ENCODE results near the gene CDA. TPM values are rescaled to one million over a fixed set of nuclear protein-coding genes. Genes with fewer than 3 reads are reported as not detected.
A peak's percentile ranks its signal among the peaks of the same experiment; 100 is the strongest.
"Not testable (repeated sequence)": the region's sequence is repeated elsewhere in the genome, so short reads cannot be mapped to it uniquely, and the experiment has no call there.

Gene CDA
- total RNA-seq, 2 donors from 2014 or later = not detected

GRCh38 chr1:20596106-20596505 is 7.2 kb downstream of the CDA start:
- Mint-ChIP-seq H3K9me3 (no peaks in the 10 kb centered on the region), H3K36me3 (no peaks in the 10 kb centered on the region), H3K27ac (no peak overlapping the region), H3K4me1 (ENCODE audit: low read depth in 2 of 2) (no peaks in the 10 kb centered on the region), H3K27me3 (peaks cover 23 to 26% of the 10 kb centered on the region in 2 donors), H3K4me3 (no peak overlapping the region)
- no peak for ATAC-seq
- no peak for DNase-seq (ENCODE audit: low spot score)

DNA sequence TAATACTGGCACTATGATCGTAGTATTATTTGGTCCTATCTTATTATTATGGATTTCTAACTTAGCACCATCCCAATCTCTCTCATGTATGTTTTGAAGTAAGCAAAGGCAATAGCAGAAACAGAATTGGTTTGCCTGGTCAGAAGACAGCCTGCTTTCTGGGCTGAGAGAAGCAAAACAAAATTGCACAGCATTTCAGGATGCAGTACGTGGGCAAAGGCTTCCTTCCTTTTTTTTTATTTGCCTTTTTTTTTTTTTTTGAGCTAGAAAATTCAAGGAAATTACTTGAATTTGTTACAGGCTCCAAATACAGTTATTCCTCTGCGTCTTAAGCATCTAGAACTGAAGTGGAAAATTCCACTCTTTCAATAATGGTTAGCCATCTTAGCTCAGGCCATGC is 8.8 kb downstream of the CDA start:
- no peak overlapping the region for H3K4me3 Mint-ChIP-seq
- DNase-seq (ENCODE audit: low spot score) = no peak
- peaks cover 11 to 16% of the 10 kb centered on the region in 2 donors for H3K27me3 Mint-ChIP-seq
- no peaks in the 10 kb centered on the region for H3K9me3 Mint-ChIP-seq
- no peaks in the 10 kb centered on the region for H3K4me1 Mint-ChIP-seq (ENCODE audit: low read depth in 2 of 2)
- no peaks in the 10 kb centered on the region for H3K36me3 Mint-ChIP-seq
- H3K27ac Mint-ChIP-seq = no peak overlapping the region
- no peak for ATAC-seq

GRCh38 chr1:20600156-20600555 is 11.3 kb downstream of the CDA start:
- Mint-ChIP-seq H3K4me3 (no peak overlapping the region), H3K9me3 (no peaks in the 10 kb centered on the region), H3K36me3 (no peaks in the 10 kb centered on the region)

DNA sequence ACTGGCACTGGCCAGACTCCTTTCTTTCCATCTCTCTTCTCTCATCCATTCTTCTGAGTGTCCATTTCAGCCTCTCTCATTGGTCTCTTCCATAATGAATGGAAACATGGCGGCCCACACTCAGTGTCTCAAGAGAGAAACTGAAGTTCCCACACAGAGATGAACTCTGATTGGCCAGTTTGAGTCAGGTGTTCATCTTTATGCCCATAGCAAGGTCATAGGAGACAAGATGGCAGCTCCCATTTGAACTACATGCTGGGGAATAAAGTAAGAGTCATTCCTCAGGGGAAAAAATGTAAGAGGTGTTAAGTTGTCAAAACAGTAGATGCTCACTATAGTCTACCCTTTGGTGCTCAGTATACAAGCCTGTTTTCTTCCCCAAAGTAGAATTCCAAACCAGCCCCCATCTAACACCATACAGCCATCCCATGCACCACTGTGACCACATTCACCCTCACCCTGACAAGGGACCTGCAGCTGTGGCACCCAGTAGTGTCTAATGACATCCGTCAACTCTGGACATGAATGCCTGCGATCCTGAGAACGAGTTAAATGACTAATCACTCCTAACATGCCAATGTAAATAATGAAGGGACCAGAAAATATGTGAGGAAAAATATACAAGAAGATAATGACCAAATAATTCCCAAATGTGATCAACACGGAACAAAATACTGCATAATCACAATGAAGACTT is 12.4 kb downstream of the CDA start:
- H3K36me3 Mint-ChIP-seq = no peaks in the 10 kb centered on the region
- no peak overlapping the region for H3K4me3 Mint-ChIP-seq
- no peaks in the 10 kb centered on the region for H3K9me3 Mint-ChIP-seq
- no peak for ATAC-seq
- H3K27me3 Mint-ChIP-seq = peaks cover 0 to 3% of the 10 kb centered on the region in 2 donors
- no peak overlapping the region for H3K27ac Mint-ChIP-seq
- no peaks in the 10 kb centered on the region for H3K4me1 Mint-ChIP-seq (ENCODE audit: low read depth in 2 of 2)
- no peak for DNase-seq (ENCODE audit: low spot score)

More at GRCh38 chr1:20600156-20600555, 11.3 kb downstream of the CDA start:
- Mint-ChIP-seq H3K27ac (no peak overlapping the region), H3K27me3 (peaks cover 0 to 9% of the 10 kb centered on the region in 2 donors), H3K4me1 (ENCODE audit: low read depth in 2 of 2) (no peaks in the 10 kb centered on the region)
- ATAC-seq (no peak), DNase-seq (ENCODE audit: low spot score) (no peak)

DNA sequence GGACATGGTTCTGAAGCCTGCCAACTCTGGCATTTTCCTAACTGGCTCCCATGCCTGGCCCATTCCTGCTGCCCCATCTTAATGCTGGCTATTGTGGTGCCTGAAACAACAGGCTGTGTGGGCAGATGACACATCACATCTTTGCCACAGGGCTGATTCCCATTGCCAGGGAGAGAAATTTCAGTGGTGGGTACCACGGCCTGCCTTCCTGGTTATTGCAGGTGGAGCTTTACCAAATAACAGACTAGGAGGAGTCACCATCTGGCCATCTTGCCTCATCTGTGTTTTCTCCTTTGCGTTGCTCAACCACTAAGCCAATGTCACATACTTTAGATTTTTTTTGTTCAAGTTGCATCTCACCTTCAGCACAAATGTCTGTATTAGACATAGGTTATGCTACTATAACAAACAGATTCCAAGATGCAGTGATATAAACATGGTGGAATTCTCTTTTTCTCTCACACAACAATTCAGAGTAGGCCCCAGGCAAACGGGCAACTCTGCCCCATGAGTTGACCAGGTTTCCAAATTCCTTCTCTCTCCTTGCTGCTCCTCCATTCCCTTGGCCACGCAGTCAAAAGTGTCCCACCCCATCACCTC is 14.1 kb downstream of the CDA start:
- H3K27ac Mint-ChIP-seq = no peak overlapping the region
- no peaks in the 10 kb centered on the region for H3K36me3 Mint-ChIP-seq
- H3K27me3 Mint-ChIP-seq = peaks cover 0 to 3% of the 10 kb centered on the region in 2 donors
- DNase-seq (ENCODE audit: low spot score) (no peak), ATAC-seq (no peak)
- no peaks in the 10 kb centered on the region for H3K9me3 Mint-ChIP-seq
- H3K4me3 Mint-ChIP-seq = no peak overlapping the region
- no peaks in the 10 kb centered on the region for H3K4me1 Mint-ChIP-seq (ENCODE audit: low read depth in 2 of 2)

DNA sequence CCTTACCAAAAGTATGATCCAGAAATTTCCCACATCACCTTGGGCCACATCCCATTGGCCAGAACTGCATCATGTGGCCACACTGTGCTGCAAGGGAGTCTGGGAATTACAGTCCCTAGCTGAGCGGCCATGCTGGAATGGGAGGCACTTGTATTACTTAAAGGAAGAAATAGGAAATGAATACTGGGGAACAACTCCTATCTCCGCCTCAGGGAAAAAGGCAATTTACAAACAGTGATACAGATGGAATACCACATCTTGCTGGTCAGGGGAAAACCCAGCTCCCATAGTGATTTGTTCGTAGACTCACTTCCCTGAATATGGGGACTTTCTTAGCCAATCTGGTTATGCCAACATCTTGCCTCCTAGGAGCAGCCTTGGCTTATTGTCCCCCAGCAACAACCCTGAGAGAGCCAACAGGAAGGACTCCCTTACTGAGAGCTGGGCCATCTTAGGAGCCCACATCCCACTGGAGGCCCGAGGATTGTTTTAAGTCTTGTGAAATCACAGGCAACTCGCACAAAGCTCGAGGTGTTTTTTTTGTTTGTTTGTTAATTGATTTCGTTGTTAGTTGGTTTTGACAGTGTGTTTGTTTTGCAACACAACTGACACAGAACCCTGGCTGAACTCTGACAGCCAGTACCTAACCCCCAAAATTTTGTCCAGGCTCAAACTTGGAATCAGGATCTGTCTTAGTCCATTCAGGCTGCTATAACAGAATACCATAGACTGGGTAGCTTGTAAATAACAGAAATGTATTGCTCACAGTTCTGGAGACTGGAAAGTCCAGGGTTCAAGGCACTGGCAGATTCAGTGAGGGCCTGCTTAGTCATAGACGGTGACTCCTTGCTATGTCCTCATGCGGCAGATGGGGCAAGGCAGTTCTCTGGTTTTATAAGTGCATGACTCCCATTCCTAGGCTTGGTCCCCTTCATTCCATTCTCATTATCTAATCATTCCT is 14.9 kb downstream of the CDA start:
- Mint-ChIP-seq H3K9me3 (no peaks in the 10 kb centered on the region), H3K4me3 (no peak overlapping the region), H3K4me1 (ENCODE audit: low read depth in 2 of 2) (no peaks in the 10 kb centered on the region), H3K27me3 (peaks cover 0 to 3% of the 10 kb centered on the region in 2 donors), H3K36me3 (no peaks in the 10 kb centered on the region), H3K27ac (no peak overlapping the region)
- no peak for ATAC-seq
- DNase-seq (ENCODE audit: low spot score) = no peak

DNA sequence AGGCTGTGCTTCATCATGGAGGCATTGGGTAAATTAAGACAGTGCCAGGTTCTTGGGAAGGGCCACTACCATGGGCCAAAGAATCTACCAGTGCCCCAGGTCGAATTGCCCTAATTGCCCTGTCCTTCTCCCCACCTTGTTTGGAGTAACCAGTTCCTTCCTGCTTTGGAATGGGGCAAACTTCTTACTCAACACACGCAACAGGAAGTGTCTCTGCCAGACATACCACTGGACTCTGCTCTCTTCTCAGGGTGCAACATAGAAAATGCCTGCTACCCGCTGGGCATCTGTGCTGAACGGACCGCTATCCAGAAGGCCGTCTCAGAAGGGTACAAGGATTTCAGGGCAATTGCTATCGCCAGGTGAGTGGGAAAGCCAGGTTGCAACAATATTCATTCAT is 15.8 kb downstream of the CDA start:
- Mint-ChIP-seq H3K27me3 (peaks cover 0 to 3% of the 10 kb centered on the region in 2 donors), H3K4me3 (no peak overlapping the region), H3K4me1 (ENCODE audit: low read depth in 2 of 2) (no peaks in the 10 kb centered on the region), H3K9me3 (no peaks in the 10 kb centered on the region), H3K36me3 (no peaks in the 10 kb centered on the region), H3K27ac (no peak overlapping the region)
- DNase-seq (ENCODE audit: low spot score) (no peak), ATAC-seq (no peak)

DNA sequence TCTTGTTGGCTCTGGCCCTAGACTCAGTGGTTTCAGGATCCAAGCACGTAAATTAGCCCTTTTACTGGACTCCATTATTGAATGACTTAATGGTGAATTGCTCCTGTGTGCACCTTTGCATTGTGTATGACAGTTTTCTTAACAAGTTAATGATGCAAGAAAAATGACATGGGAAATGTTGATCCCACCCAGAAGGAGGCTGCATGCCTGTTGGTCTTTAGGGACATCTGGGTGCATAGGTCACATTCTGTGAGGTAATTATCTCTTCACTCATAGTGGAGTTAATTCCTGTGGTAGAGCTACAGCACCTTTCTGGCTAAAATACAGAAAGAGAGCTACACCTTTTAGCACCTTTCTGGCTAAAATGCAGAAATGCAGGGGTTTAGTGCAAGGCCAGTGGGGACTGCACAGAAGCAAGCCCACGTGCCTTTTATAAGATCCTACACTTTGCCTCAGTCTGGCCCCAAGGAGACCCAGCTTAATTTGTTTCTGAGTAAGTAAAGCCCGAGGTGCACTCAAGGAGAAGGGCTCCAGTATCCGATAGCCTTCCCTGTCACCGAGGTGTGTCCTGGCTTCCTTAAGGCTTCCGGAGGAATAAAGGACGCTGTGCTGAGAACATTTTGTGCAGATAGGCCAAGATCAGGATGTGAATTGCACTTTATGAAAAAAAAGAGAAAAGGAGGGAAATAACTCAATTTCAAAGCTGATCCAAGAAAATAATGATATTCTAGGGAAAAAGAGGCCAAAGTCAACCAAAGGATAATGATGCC is 18.1 kb downstream of the CDA start:
- not testable (repeated sequence) for ATAC-seq; DNase-seq (ENCODE audit: low spot score); H3K4me1 Mint-ChIP-seq (ENCODE audit: low read depth in 2 of 2); H3K4me3 Mint-ChIP-seq; H3K27ac Mint-ChIP-seq; H3K27me3 Mint-ChIP-seq; H3K36me3 Mint-ChIP-seq; H3K9me3 Mint-ChIP-seq

- Mint-ChIP-seq H3K36me3 (no peaks in the 10 kb centered on the region), H3K27ac (no peak overlapping the region), H3K4me3 (no peak overlapping the region), H3K9me3 (no peaks in the 10 kb centered on the region), H3K4me1 (ENCODE audit: low read depth in 2 of 2) (no peaks in the 10 kb centered on the region), H3K27me3 (peaks cover 0 to 5% of the 10 kb centered on the region in 2 donors)
- ATAC-seq (no peak), DNase-seq (ENCODE audit: low spot score) (no peak)
Measured at GRCh38 chr1:20609541-20609940, 20.6 kb downstream of the CDA start.

DNA sequence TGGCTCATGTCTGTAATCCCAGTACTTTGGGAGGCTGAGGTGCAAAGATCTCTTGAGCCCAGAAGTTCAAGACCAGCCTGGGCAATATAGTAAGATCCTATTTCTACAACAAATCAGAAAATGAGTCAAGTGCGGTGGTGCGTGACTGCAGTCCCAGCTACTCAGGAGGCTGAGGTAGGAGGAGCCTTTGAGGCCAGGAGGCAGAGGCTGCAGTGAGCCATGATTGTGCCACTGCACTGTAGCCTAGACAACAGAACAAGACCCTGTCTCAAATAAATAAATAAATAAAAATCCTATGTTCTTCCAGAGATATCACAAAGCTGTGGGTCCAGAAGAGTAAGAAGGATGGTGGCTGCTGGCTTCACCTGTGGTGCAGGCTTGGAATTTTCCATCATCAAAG is 22.1 kb downstream of the CDA start:
- H3K9me3 Mint-ChIP-seq = no peaks in the 10 kb centered on the region
- ATAC-seq = no peak
- peaks cover 0 to 5% of the 10 kb centered on the region in 2 donors for H3K27me3 Mint-ChIP-seq
- no peaks in the 10 kb centered on the region for H3K36me3 Mint-ChIP-seq
- no peak overlapping the region for H3K4me3 Mint-ChIP-seq
- H3K27ac Mint-ChIP-seq = no peak overlapping the region
- H3K4me1 Mint-ChIP-seq (ENCODE audit: low read depth in 2 of 2) = no peaks in the 10 kb centered on the region
- no peak for DNase-seq (ENCODE audit: low spot score)

GRCh38 chr1:20611652-20612051 is 22.8 kb downstream of the CDA start:
- Mint-ChIP-seq H3K27me3 (peaks cover 0 to 8% of the 10 kb centered on the region in 2 donors), H3K36me3 (no peaks in the 10 kb centered on the region)

DNA sequence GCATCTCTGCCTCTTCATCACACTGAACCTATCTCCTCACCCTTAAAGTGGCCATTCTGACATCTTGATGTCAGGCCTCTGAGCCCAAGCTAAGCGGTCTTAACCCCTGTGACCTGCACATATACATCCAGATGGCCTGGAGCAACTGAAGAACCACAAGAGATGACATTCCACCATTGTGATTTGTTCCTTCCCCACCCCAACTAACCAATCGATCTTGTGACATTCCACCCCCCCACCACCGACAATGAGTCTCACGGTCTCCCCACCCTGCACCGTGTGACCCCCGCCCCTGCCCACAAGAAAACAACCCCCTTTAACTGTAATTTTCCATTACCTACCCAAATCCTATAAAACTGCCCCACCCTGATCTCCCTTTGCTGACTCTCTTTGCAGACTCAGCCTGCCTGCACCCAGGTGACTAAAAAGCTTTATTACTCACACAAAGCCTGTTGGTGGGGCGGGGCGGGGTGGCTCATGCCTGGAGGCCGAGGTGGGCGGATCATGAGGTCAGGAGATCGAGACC is 23.4 kb downstream of the CDA start:
- no peaks in the 10 kb centered on the region for H3K4me1 Mint-ChIP-seq (ENCODE audit: low read depth in 2 of 2)
- no peaks in the 10 kb centered on the region for H3K9me3 Mint-ChIP-seq
- ATAC-seq = no peak
- no peak overlapping the region for H3K27ac Mint-ChIP-seq
- no peak for DNase-seq (ENCODE audit: low spot score)
- peaks cover 0 to 11% of the 10 kb centered on the region in 2 donors for H3K27me3 Mint-ChIP-seq
- H3K36me3 Mint-ChIP-seq = no peaks in the 10 kb centered on the region
- no peak overlapping the region for H3K4me3 Mint-ChIP-seq

More at GRCh38 chr1:20611652-20612051, 22.8 kb downstream of the CDA start:
- ATAC-seq (no peak), DNase-seq (ENCODE audit: low spot score) (no peak)
- Mint-ChIP-seq H3K4me3 (no peak overlapping the region), H3K4me1 (ENCODE audit: low read depth in 2 of 2) (no peaks in the 10 kb centered on the region), H3K27ac (no peak overlapping the region), H3K9me3 (no peaks in the 10 kb centered on the region)

- peak overlapping the region in 1 of 2 donors; percentile 8 for H3K27ac Mint-ChIP-seq
- DNase-seq (ENCODE audit: low spot score) (no peak), ATAC-seq (no peak)
- no peaks in the 10 kb centered on the region for H3K36me3 Mint-ChIP-seq
- peaks cover 0 to 13% of the 10 kb centered on the region in 2 donors for H3K27me3 Mint-ChIP-seq
- no peaks in the 10 kb centered on the region for H3K4me1 Mint-ChIP-seq (ENCODE audit: low read depth in 2 of 2)
- H3K4me3 Mint-ChIP-seq = no peak overlapping the region
- no peaks in the 10 kb centered on the region for H3K9me3 Mint-ChIP-seq
Measured at GRCh38 chr1:20614131-20614579, 25.3 kb downstream of the CDA start.

Measured in natural killer cell treated with Interleukin-12 subunit alpha and Interleukin-12 subunit beta and Interleukin-15 and Interleukin-18, amount 100 ng/mL, for 72 hours (primary cell).